COLO668 (cell line): ENCODE measurements around the gene STPG4.
A peak's percentile ranks its signal among the peaks of the same experiment; 100 is the strongest.
"Not testable (repeated sequence)": the region's sequence is repeated elsewhere in the genome, so short reads cannot be mapped to it uniquely, and the experiment has no call there.

Source experiments
- DNase-seq: peaks from one replicate; lab custom pipeline; 2025; ENCODE audit not compliant: unreplicated experiment; lab: John Stamatoyannopoulos, UW

Gene STPG4

GRCh38 chr2:47155091-47155876, at the start of gene STPG4:
Gene STPG4, minus strand, starts transcription at chr2:47155308. Its CDS starts 57 bp downstream, at chr2:47155251.
- DNase-seq = no peak

- no peak for DNase-seq
These were observed 49.6 kb upstream of the STPG4 start for GRCh38 chr2:47204691-47205090.

GRCh38 chr2:47203995-47204394, 48.9 kb upstream of the STPG4 start:
- no peak for DNase-seq

DNA sequence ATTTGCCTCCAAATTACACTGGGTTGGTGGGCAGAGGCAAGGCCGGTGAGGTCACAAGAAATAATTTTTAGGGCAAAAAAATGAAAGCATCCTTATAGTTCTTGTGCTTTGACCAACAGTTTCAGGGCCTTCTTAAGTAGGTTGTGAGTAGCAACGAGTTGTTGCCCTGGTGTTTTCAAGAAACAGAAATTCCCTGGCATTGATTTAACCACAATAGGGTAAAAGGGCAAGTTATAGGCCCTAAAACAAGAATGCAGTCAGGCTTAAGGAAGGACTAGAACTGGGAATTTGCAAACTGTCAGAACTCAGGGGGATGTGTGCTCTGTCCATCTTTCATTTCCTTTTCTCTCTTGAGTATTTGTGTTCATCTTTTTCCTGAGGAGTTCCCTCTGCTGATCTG, 46.1 kb upstream of the STPG4 start:
- DNase-seq = no peak

DNA sequence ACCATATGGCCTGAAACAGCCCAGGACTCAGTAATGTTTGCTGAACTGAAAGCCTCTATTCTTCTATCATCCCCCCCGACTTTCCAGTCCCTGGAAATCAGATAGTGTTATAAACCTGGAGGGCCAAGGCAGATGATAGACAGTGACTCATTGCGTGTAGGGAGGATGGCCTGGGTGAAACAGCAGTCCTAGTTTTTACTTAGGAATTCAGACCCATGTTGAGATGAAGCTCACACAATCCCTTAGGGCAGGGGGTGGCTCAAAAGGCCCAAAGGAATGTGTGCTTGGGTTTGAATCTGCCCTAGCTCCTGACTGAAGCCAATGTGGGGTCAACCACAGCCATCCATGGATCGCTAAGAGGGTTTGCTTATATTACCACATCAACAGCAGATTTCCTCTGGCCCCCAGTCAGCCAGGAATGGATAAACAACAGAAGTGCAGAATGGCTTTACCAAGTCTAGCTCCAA, 43.9 kb upstream of the STPG4 start:
- no peak for DNase-seq

GRCh38 chr2:47196499-47196898, 41.4 kb upstream of the STPG4 start:
- DNase-seq = no peak

- no peak for DNase-seq
These were observed 40.9 kb upstream of the STPG4 start for GRCh38 chr2:47196046-47196445.

DNA sequence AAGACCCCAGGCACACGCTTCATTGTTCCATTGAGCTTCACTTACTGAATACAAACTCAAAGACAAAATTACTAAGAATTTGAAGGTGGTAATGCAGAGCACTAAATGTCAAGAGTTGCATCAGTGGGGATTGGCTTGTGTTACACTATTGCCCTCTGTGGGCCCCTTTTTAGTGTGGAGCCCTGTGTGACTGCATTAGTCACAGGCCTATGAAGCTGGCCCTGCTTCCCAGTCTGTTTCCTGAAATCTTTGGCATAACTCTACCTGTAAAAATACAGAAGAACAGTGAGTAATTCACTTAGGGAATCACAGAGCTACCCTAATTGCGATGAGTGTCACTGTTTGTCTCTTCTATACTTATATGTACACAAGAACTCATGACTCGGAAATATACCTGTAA, 40.0 kb upstream of the STPG4 start:
- no peak for DNase-seq

DNA sequence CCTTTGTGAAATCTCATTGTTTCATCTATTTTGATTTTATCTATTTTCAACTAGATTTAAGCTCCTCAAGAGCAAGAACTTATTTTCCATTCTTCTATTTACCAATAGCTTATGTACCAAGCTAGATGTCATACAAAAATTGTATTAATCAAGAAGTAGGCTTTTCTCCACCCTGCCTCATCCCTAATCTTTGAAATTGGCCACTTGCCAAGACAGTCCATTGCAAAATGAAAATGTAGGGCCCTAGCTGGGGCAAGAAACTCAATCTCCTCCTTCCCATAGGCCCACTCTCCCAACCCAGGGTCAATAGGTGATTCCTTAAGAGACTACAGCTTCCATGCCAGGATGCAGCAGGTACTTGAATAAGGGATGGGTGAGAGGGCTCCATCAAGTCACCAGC, 39.3 kb upstream of the STPG4 start:
- no peak for DNase-seq

GRCh38 chr2:47193607-47194006, 38.5 kb upstream of the STPG4 start:
- no peak for DNase-seq

- no peak for DNase-seq
These were observed 35.2 kb upstream of the STPG4 start for GRCh38 chr2:47190188-47190881.

DNA sequence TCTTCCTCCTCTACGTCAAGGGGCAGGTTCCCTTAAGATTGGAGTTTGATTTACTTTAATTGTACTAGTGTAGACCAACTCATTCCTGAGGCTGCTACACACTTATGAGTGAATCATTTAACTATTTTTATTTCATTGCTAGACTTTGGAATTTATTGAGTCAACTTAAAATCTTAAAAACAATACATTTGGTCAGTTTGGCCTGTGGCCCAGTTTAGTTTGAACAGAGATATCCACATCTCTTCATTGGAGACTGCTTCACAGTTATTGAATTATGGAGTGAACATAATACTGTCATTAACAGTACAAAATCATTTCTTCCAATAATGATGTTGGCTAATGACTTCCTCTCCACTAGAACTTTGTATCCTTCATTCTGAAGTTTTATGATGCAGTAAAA, 34.5 kb upstream of the STPG4 start:
- DNase-seq = no peak

DNA sequence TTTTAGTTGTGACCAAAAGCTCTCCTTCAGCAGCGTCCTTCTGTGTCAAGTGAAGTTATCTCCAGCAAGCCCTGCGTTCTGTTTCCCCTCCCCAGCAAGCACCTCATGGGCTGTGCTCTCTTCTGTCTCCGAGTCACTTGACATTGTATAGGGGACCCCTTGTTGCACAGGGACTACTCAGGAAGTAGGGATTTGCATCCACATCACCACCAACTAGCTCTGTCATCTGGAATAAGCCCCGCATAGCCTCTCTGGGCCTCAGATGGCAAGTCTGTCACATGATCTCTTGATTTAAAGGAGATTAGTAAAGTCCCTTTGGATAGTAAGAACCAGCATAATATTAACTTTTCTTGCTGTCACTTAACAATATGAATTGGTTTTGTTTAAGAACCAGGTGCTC, 32.0 kb upstream of the STPG4 start:
- no peak for DNase-seq

- no peak for DNase-seq
These were observed 31.2 kb upstream of the STPG4 start for GRCh38 chr2:47186351-47186750.

DNA sequence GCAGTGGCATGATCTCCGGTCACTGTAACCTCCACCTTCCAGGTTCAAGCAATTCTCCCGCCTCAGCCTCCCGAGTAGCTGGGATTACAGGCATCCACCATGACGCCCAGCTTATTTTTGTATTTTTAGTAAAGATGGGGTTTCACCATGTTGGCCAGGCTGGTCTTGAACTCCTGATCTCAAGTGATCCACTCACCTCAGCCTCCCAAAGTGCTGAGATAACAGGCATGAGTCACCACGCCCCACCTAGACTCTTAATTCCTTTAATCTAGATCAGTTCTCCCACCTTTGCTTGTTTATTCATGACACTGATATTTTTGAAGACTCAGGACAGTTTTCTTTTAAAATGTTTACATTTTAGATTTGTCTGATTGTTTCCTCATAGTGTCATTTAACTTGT, 30.0 kb upstream of the STPG4 start:
- DNase-seq = not testable (repeated sequence)

DNA sequence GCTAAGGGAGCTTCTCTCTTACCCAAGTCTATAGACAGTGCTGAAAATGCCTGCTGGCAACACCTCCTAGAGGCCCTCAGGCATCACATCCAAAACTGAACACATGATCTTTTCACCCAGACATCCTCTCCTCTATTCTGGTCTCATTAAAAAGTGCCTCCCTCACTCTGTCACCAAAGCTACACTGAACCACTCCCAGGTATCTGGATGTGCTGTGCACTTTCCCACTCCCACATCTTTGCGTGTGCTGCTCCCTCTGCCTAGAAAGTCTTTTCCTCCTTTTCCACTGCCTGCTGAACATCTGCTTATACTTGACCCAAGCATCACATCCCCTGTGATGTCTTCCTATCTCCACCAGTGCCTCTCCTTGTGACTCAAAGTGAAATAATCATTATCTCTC, 26.1 kb upstream of the STPG4 start:
- no peak for DNase-seq

GRCh38 chr2:47180531-47180930, 25.4 kb upstream of the STPG4 start:
- no peak for DNase-seq

DNA sequence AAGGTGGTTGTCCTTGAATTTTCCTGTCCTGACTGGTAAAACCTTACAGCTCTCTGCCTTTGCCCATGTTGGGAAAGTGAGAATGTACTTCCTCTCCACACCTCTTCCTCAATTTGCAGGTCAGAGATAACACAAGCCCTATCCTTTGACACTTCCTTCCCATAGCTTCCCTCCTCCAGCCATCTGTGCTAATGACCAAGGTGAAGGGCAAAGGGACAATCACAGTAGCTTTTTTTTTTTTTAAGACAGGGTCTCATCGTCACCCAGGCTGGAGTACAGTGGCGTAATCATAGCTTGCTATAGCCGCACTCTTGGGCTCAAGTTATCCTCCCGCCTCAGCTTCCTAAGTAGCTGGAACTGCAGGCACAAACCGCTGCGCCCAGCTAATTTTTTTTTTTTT, 24.3 kb upstream of the STPG4 start:
- DNase-seq = no peak

DNA sequence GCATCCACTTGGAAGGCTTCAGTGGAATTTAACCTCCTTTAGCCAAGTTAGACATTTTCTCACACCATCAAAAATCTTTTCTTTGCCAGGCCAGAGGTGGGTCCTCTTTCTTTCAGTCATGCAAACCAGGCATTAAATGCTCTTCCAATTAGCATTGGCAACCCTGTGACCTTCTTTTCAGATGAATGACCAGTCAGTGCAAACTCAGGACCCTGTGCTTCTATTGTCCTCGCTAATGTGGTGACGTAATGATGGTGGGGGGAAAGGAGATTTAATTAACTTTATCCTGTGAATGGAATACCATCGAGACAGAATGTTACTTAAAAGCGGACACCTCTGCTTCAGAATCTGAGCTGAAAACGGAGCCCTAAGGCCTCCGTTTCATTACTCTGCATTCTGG, 23.2 kb upstream of the STPG4 start:
- no peak for DNase-seq

GRCh38 chr2:47177043-47177565, 22.0 kb upstream of the STPG4 start:
- DNase-seq = no peak

- peak; percentile 20 for DNase-seq
These were observed 19.7 kb upstream of the STPG4 start for GRCh38 chr2:47174733-47175361.
